ENCODE data around the gene DPP7. TPM values are rescaled to one million over a fixed set of nuclear protein-coding genes. Genes with fewer than 3 reads are reported as not detected.

Gene DPP7
- total RNA-seq, 1 donor from 2014 or later, result 150 TPM

- DNase-seq (ENCODE audit: low spot score), result no peak
Observed at GRCh38 chr9:137097761-137098462, 16.6 kb downstream of the DPP7 start.

GRCh38 chr9:137096785-137097546 lies 17.6 kb downstream of the DPP7 start:
- no peak for DNase-seq (ENCODE audit: low spot score)
- intact Hi-C loops (cut with DNase I), result no loop called here

More at GRCh38 chr9:137097761-137098462, 16.6 kb downstream of the DPP7 start:
- intact Hi-C loops (cut with DNase I), result no loop called here

- intact Hi-C loops (cut with DNase I), result no loop called here
Observed at GRCh38 chr9:137095664-137096517, 18.6 kb downstream of the DPP7 start.

GRCh38 chr9:137089232-137089947 lies 25.1 kb downstream of the DPP7 start:
- intact Hi-C loops (cut with DNase I), result no loop called here
- DNase-seq (ENCODE audit: low spot score), result no peak

More at GRCh38 chr9:137095664-137096517, 18.6 kb downstream of the DPP7 start:
- no peak for DNase-seq (ENCODE audit: low spot score)

GRCh38 chr9:137088121-137088520 lies 26.4 kb downstream of the DPP7 start:
- no peak for DNase-seq (ENCODE audit: low spot score)
- intact Hi-C loops (cut with DNase I), result no loop called here

- intact Hi-C loops (cut with DNase I), result no loop called here
- DNase-seq (ENCODE audit: low spot score), result no peak
Observed at GRCh38 chr9:137087409-137087925, 27.1 kb downstream of the DPP7 start.

GRCh38 chr9:137086531-137087408 lies 27.8 kb downstream of the DPP7 start, which contains the start of gene MAN1B1:
Gene MAN1B1, plus strand, starts transcription at chr9:137086985. Its CDS starts 15 bp downstream, at chr9:137087000.
- intact Hi-C loops (cut with DNase I), result no loop called here
- DNase-seq (ENCODE audit: low spot score), result peak; percentile 100

GRCh38 chr9:137085920-137086530 lies 28.5 kb downstream of the DPP7 start:
- intact Hi-C loops (cut with DNase I), result no loop called here
- no peak for DNase-seq (ENCODE audit: low spot score)

- no peak for DNase-seq (ENCODE audit: low spot score)
- intact Hi-C loops (cut with DNase I), result no loop called here
Observed at GRCh38 chr9:137084526-137084925, 30.0 kb downstream of the DPP7 start.

- intact Hi-C loops (cut with DNase I), result no loop called here
- DNase-seq (ENCODE audit: low spot score), result no peak
Observed at GRCh38 chr9:137083394-137084004, 31.0 kb downstream of the DPP7 start.

- no peak for DNase-seq (ENCODE audit: low spot score)
- intact Hi-C loops (cut with DNase I), result no loop called here
Observed at GRCh38 chr9:137082925-137083290, 31.6 kb downstream of the DPP7 start.

- intact Hi-C loops (cut with DNase I), result no loop called here
- DNase-seq (ENCODE audit: low spot score), result no peak
Observed at GRCh38 chr9:137082222-137082924, 32.2 kb downstream of the DPP7 start.

- intact Hi-C loops (cut with DNase I), result no loop called here
- no peak for DNase-seq (ENCODE audit: low spot score)
Observed at GRCh38 chr9:137080260-137081122, 34.0 kb downstream of the DPP7 start.

- no peak for DNase-seq (ENCODE audit: low spot score)
Observed at GRCh38 chr9:137079401-137079787, 35.1 kb downstream of the DPP7 start.

GRCh38 chr9:137078701-137079400 lies 35.7 kb downstream of the DPP7 start:
- intact Hi-C loops (cut with DNase I), result no loop called here
- DNase-seq (ENCODE audit: low spot score), result no peak

More at GRCh38 chr9:137079401-137079787, 35.1 kb downstream of the DPP7 start:
- intact Hi-C loops (cut with DNase I), result no loop called here

Data from cardiac septum (tissue), 1 donor.